HepG2 (cell line): ENCODE results near the gene EFNA2. TPM values are rescaled to one million over a fixed set of nuclear protein-coding genes. Genes with fewer than 3 reads are reported as not detected.
A peak's percentile ranks its signal among the peaks of the same experiment; 100 is the strongest.

Experiments
- DNMT3B ChIP-seq: conservative IDR thresholded peaks from 2 replicates; pipeline ENCODE4 v1.6.1; 2016; ENCODE audit warnings: missing biosample characterization, control low read depth
- FOXO4 ChIP-seq: sonication (generic); formaldehyde crosslinking; conservative IDR thresholded peaks from 2 replicates; pipeline ENCODE4 v1.8.1; 2023; ENCODE audit warnings: missing genetic modification reagents
- FOXP4 ChIP-seq: sonication (generic); formaldehyde crosslinking; IDR thresholded peaks from 2 replicates; pipeline ENCODE4 v1.4.0; 2020; ENCODE audit warnings: missing genetic modification reagents
- GATAD2A ChIP-seq: IDR thresholded peaks from 2 replicates; pipeline ENCODE4 v1.6.1; 2016
- HOXA7 ChIP-seq: sonication (generic); formaldehyde crosslinking; IDR thresholded peaks from 2 replicates; pipeline ENCODE4 v1.8.1; 2022; ENCODE audit warnings: mild to moderate bottlenecking, missing genetic modification reagents, moderate library complexity
- IRF1 ChIP-seq: sonication (generic); formaldehyde crosslinking; IDR thresholded peaks from 2 replicates; pipeline ENCODE4 v1.4.0; 2020; ENCODE audit warnings: low read depth, mild to moderate bottlenecking, missing genetic modification reagents
- SNAPC4 ChIP-seq: sonication (generic); formaldehyde crosslinking; IDR thresholded peaks from 2 replicates; pipeline ENCODE4 v1.4.0; 2020; ENCODE audit warnings: mild to moderate bottlenecking, missing genetic modification reagents
- THAP8 ChIP-seq: sonication (generic); formaldehyde crosslinking; IDR thresholded peaks from 2 replicates; pipeline ENCODE4 v1.5.1; 2020; ENCODE audit warnings: missing genetic modification reagents, mild to moderate bottlenecking, borderline replicate concordance
- ZNF205 ChIP-seq: IDR thresholded peaks from 2 replicates; pipeline ENCODE4 v1.6.1; 2018; ENCODE audit warnings: missing biosample characterization, missing genetic modification reagents
- ZNF414 ChIP-seq: sonication (generic); formaldehyde crosslinking; IDR thresholded peaks from 2 replicates; pipeline ENCODE4 v1.5.0; 2020; ENCODE audit warnings: missing genetic modification reagents
- ZNF704 ChIP-seq: sonication (generic); formaldehyde crosslinking; IDR thresholded peaks from 2 replicates; pipeline ENCODE4 v1.8.1; 2023; ENCODE audit warnings: mild to moderate bottlenecking, inconsistent platforms, moderate library complexity, missing genetic modification reagents, borderline replicate concordance
- ZNF713 ChIP-seq: sonication (generic); formaldehyde crosslinking; IDR thresholded peaks from 2 replicates; pipeline ENCODE4 v1.4.0; 2020; ENCODE audit warnings: mild to moderate bottlenecking, missing genetic modification reagents
- ZNF781 ChIP-seq: sonication (generic); formaldehyde crosslinking; IDR thresholded peaks from 2 replicates; pipeline ENCODE4 v1.5.1; 2020; ENCODE audit warnings: borderline replicate concordance, mild to moderate bottlenecking, missing genetic modification reagents; ENCODE audit errors: not compliant biosample characterization
- ZNF891 ChIP-seq: sonication (generic); formaldehyde crosslinking; IDR thresholded peaks from 2 replicates; pipeline ENCODE4 v1.5.0; 2020; ENCODE audit warnings: mild to moderate bottlenecking, missing genetic modification reagents
- ZSCAN25 ChIP-seq: sonication (generic); formaldehyde crosslinking; IDR thresholded peaks from 2 replicates; pipeline ENCODE4 v1.8.0; 2022; ENCODE audit warnings: mild to moderate bottlenecking, missing genetic modification reagents
- polyA plus RNA-seq, 8 experiments: library from polyadenylated mRNA; depleted of rRNA in 3 of 8; stranded (reverse) in 7 of 8; unstranded in 1 of 8; fragments of >200 nt; fragmentation: Illumina TruSeq in 4 of 8; extraction: Trizol in 4 of 8; gene quantifications; 2 replicates each; pipeline versions ENCODE4 v1.2.1 to v1.2.3, GENCODE V29; 2011 to 2016; ENCODE audit warnings: low read depth in 4 of 8, missing spikeins in 1 of 8, mixed read lengths in 1 of 8; ENCODE audit not compliant: insufficient read depth in 1 of 8
- total RNA-seq, 5 experiments: library from RNA; depleted of rRNA; stranded (reverse); fragments of >200 nt; fragmentation: Illumina TruSeq; extraction: Trizol; gene quantifications; 2 replicates each; pipeline ENCODE4 v1.2.3, GENCODE V29; 2016; ENCODE audit warnings: low read depth in 1 of 5

The EFNA2 gene
- total and polyA plus RNA-seq, 2 of the 13 experiments (the other 11 are each of a cell fraction or from before 2014, with no cell fraction given): 6.0 to 9.9 TPM

GRCh38 chr19:1239796-1240737 lies 45.6 kb upstream of the EFNA2 start (continued):
- TF ChIP-seq GATAD2A (CRISPR knock-in tag) (no peak), ZSCAN25 (CRISPR knock-in tag) (peak; percentile 61; the same call in 1 of the 2 replicates), ZNF414 (no peak), ZNF713 (CRISPR knock-in tag) (no peak), SNAPC4 (CRISPR knock-in tag) (no peak), ZNF781 (CRISPR knock-in tag) (no peak), THAP8 (CRISPR knock-in tag) (no peak), IRF1 (CRISPR knock-in tag) (no peak), HOXA7 (CRISPR knock-in tag) (no peak), ZNF891 (CRISPR knock-in tag) (no peak), DNMT3B (no peak), ZNF205 (CRISPR knock-in tag) (no peak), FOXP4 (CRISPR knock-in tag) (no peak), ZNF704 (CRISPR knock-in tag) (no peak), FOXO4 (CRISPR knock-in tag) (no peak)
